Upper lobe of right lung (tissue), 1 donor: ENCODE results near the gene KANSL1. TPM values are rescaled to one million over a fixed set of nuclear protein-coding genes. Genes with fewer than 3 reads are reported as not detected.

Source experiments
- ATAC-seq: fragments of 200-7000 bp; cut with Tn5 transposase; one replicate; pipeline ENCODE4 v1.9.1; 2020; ENCODE audit warnings: mild to moderate bottlenecking, moderate library complexity
- DNase-seq: peaks from one replicate; pipeline ENCODE4 v3.0.0-alpha.2; 2020
- H3K27ac ChIP-seq: fragments of 200-600 bp; one replicate; pipeline ENCODE4 v1.8.0; 2022
- H3K27me3 ChIP-seq: fragments of 200-600 bp; one replicate; pipeline ENCODE4 v1.8.0; 2022; ENCODE audit warnings: mild to moderate bottlenecking
- H3K36me3 ChIP-seq: fragments of 200-600 bp; one replicate; pipeline ENCODE4 v1.8.0; 2022
- H3K4me1 ChIP-seq: fragments of 200-600 bp; one replicate; pipeline ENCODE4 v1.8.0; 2022
- H3K4me3 ChIP-seq: fragments of 200-600 bp; one replicate; pipeline ENCODE4 v1.8.0; 2022; ENCODE audit warnings: mild to moderate bottlenecking
- H3K9me3 ChIP-seq: fragments of 200-600 bp; one replicate; pipeline ENCODE4 v1.8.0; 2022
- CTCF ChIP-seq: fragments of 200-600 bp; IDR thresholded peaks from one replicate; pipeline ENCODE4 v1.8.0; 2022; ENCODE audit warnings: antibody characterized with exemption
- intact Hi-C: fragments of 100-400 bp; cut with DNase I; formaldehyde crosslinking; loops from one replicate; pipeline ENCODE4 v1.11.0; 2022
- total RNA-seq: library from RNA; stranded (reverse); fragmentation: NEBNext Ultra II Directional; extraction: Animal tissue kit (Norgen Biotek cat#: 25700); gene quantifications from one replicate; pipeline ENCODE4 v1.2.1, GENCODE V29; 2021
- donor health status: DM: no; HTN: yes; CAD: no; lungs with severe emphysema.

The KANSL1 gene
- total RNA-seq, 1 donor from 2014 or later = 69.8 TPM

GRCh38 chr17:46001390-46002310 is 191.6 kb downstream of the KANSL1 start:
- ATAC-seq (no peak), DNase-seq (no peak)
- intact Hi-C loops = loop anchor here (5.0 kb wide), 1 partner anchor 211 kb away; no protein-coding TSS in a partner anchor
- Histone ChIP-seq H3K36me3 (no peaks in the 10 kb centered on the region), H3K27ac (no peak overlapping the region), H3K9me3 (no peaks in the 10 kb centered on the region), H3K27me3 (no peaks in the 10 kb centered on the region), H3K4me1 (no peaks in the 10 kb centered on the region), H3K4me3 (no peak overlapping the region)
- TF ChIP-seq CTCF = no peak

- intact Hi-C loops = loop anchor here (5.0 kb wide), 1 partner anchor 212 kb away; no protein-coding TSS in a partner anchor
- Histone ChIP-seq H3K27ac (no peak overlapping the region), H3K4me3 (no peak overlapping the region), H3K27me3 (no peaks in the 10 kb centered on the region), H3K36me3 (no peaks in the 10 kb centered on the region), H3K9me3 (no peaks in the 10 kb centered on the region), H3K4me1 (no peaks in the 10 kb centered on the region)
- ATAC-seq (no peak), DNase-seq (no peak)
- no peak for TF ChIP-seq CTCF
Measured at GRCh38 chr17:46000757-46001156, 192.5 kb downstream of the KANSL1 start.

- ATAC-seq (no peak), DNase-seq (no peak)
- H3K4me1 ChIP-seq = no peaks in the 10 kb centered on the region
- H3K4me3 ChIP-seq = no peak overlapping the region
- H3K9me3 ChIP-seq = no peaks in the 10 kb centered on the region
- H3K36me3 ChIP-seq = no peaks in the 10 kb centered on the region
- no peak for TF ChIP-seq CTCF
- no peaks in the 10 kb centered on the region for H3K27me3 ChIP-seq
- no peak overlapping the region for H3K27ac ChIP-seq
- intact Hi-C loops = loop anchor here (5.0 kb wide), 1 partner anchor 212 kb away; no protein-coding TSS in a partner anchor
Measured at GRCh38 chr17:46000292-46000691, 192.9 kb downstream of the KANSL1 start.

GRCh38 chr17:45999900-46000290 is 193.3 kb downstream of the KANSL1 start:
- no peaks in the 10 kb centered on the region for H3K4me1 ChIP-seq
- no peaks in the 10 kb centered on the region for H3K27me3 ChIP-seq
- H3K4me3 ChIP-seq = no peak overlapping the region
- intact Hi-C loops = loop anchor here (5.0 kb wide), 1 partner anchor 212 kb away; no protein-coding TSS in a partner anchor
- no peaks in the 10 kb centered on the region for H3K36me3 ChIP-seq
- no peak overlapping the region for H3K27ac ChIP-seq
- TF ChIP-seq CTCF = no peak
- no peaks in the 10 kb centered on the region for H3K9me3 ChIP-seq
- no peak for DNase-seq
- no peak for ATAC-seq

GRCh38 chr17:45998987-45999899 is 194.0 kb downstream of the KANSL1 start, which contains the start of gene STH:
Gene STH (plus strand): TSS chr17:45999250. CDS start chr17:45999280, 30 bp downstream.
- no peak for TF ChIP-seq CTCF
- Histone ChIP-seq H3K9me3 (no peaks in the 10 kb centered on the region), H3K4me1 (no peaks in the 10 kb centered on the region), H3K4me3 (no peak within 1 kb of the TSS), H3K27me3 (no peaks in the 10 kb centered on the region), H3K36me3 (no peaks in the 10 kb centered on the region), H3K27ac (no peak within 1 kb of the TSS)
- DNase-seq (no peak), ATAC-seq (no peak)
- intact Hi-C loops = no loop called here
